GM18868 (cell line): ENCODE measurements around the gene NPEPL1.

Experiments used
- ATAC-seq: cut with Tn5 transposase; IDR thresholded peaks from one replicate; pipeline ENCODE4 v1.9.1; 2021; ENCODE audit warnings: mild to moderate bottlenecking, moderate library complexity; ENCODE audit not compliant: unreplicated experiment

Gene NPEPL1

GRCh38 chr20:58657986-58658385 is 34.6 kb upstream of the NPEPL1 start:
- ATAC-seq, result no peak

- no peak for ATAC-seq
Measured at GRCh38 chr20:58658760-58659159, 33.8 kb upstream of the NPEPL1 start.

- no peak for ATAC-seq
Measured at GRCh38 chr20:58659841-58660240, 32.8 kb upstream of the NPEPL1 start.

GRCh38 chr20:58660855-58661597 is 31.6 kb upstream of the NPEPL1 start:
- ATAC-seq, result no peak

- ATAC-seq, result no peak
Measured at GRCh38 chr20:58661598-58662473, 30.8 kb upstream of the NPEPL1 start.

GRCh38 chr20:58664331-58664730 is 28.3 kb upstream of the NPEPL1 start:
- ATAC-seq, result no peak

GRCh38 chr20:58664883-58665282 is 27.7 kb upstream of the NPEPL1 start:
- ATAC-seq, result no peak

GRCh38 chr20:58665606-58666005 is 27.0 kb upstream of the NPEPL1 start:
- no peak for ATAC-seq

- no peak for ATAC-seq
Measured at GRCh38 chr20:58666702-58667101, 25.9 kb upstream of the NPEPL1 start.

- ATAC-seq, result no peak
Measured at GRCh38 chr20:58667975-58668374, 24.6 kb upstream of the NPEPL1 start.

GRCh38 chr20:58668901-58669286 is 23.7 kb upstream of the NPEPL1 start:
- ATAC-seq, result no peak

GRCh38 chr20:58669287-58670006 is 23.2 kb upstream of the NPEPL1 start:
- peak; percentile 69 for ATAC-seq

- ATAC-seq, result no peak
Measured at GRCh38 chr20:58670102-58670501, 22.5 kb upstream of the NPEPL1 start.

GRCh38 chr20:58670659-58671058 is 21.9 kb upstream of the NPEPL1 start:
- no peak for ATAC-seq

- ATAC-seq, result no peak
Measured at GRCh38 chr20:58673119-58673518, 19.5 kb upstream of the NPEPL1 start.

GRCh38 chr20:58675146-58675584 is 17.4 kb upstream of the NPEPL1 start:
- ATAC-seq, result no peak

- ATAC-seq, result no peak
Measured at GRCh38 chr20:58675641-58676040, 17.0 kb upstream of the NPEPL1 start.

GRCh38 chr20:58676161-58676560 is 16.4 kb upstream of the NPEPL1 start:
- no peak for ATAC-seq

GRCh38 chr20:58677079-58677604 is 15.5 kb upstream of the NPEPL1 start:
- ATAC-seq, result no peak

- no peak for ATAC-seq
Measured at GRCh38 chr20:58677808-58678207, 14.8 kb upstream of the NPEPL1 start.

- no peak for ATAC-seq
Measured at GRCh38 chr20:58678806-58679205, 13.8 kb upstream of the NPEPL1 start.
